HG02642 (cell line): ENCODE data around the gene RGMB.
"Not testable (repeated sequence)": the region's sequence is repeated elsewhere in the genome, so short reads cannot be mapped to it uniquely, and the experiment has no call there.

ENCODE experiments used
- ATAC-seq: cut with Tn5 transposase; IDR thresholded peaks from one replicate; pipeline ENCODE4 v1.9.1; 2021; ENCODE audit warnings: mild to moderate bottlenecking; ENCODE audit not compliant: unreplicated experiment, poor library complexity

RGMB gene

GRCh38 chr5:98773464-98774191 is at the start of gene RGMB:
TSS of gene RGMB (plus strand) at chr5:98773663. CDS start at chr5:98774071, 408 bp downstream.
- ATAC-seq, result peak; percentile 90

- no peak for ATAC-seq
These were observed 47.2 kb upstream of the RGMB start for GRCh38 chr5:98726258-98726657.

GRCh38 chr5:98727686-98728085 is 45.8 kb upstream of the RGMB start:
- ATAC-seq, result no peak

GRCh38 chr5:98734646-98735045 is 38.8 kb upstream of the RGMB start:
- ATAC-seq, result no peak

DNA sequence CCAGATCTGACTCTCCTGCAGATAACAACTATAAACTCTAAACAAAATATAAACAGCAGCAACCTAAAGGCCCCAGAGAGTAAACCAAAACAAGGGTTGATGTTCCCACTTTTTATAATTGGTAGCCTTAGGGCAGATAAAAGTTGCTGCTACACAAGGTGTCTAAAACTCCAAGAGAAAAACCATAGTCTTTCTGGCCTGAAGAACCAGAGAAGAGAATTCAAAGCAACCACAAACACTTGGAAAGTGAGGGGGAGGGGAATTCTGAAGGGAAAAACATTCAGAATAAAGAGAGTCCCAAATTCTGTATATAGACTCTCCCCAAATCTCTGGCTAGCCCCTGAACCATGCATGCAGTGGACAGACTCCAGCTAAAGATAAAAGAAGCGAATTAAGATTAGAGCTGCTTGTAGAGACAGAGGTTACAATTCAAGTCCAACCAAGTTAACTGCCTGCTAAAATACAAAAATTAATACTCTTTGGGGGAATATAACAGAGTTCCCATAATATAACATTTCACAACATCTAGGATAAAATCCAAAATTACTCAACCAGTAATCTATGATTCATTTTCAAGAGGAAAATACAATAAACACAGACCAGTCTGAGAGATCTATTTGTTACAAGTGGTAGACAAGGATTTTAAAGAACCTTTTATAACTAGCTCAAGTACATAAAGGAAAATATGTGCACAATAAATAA is 37.5 kb upstream of the RGMB start:
- ATAC-seq, result no peak

DNA sequence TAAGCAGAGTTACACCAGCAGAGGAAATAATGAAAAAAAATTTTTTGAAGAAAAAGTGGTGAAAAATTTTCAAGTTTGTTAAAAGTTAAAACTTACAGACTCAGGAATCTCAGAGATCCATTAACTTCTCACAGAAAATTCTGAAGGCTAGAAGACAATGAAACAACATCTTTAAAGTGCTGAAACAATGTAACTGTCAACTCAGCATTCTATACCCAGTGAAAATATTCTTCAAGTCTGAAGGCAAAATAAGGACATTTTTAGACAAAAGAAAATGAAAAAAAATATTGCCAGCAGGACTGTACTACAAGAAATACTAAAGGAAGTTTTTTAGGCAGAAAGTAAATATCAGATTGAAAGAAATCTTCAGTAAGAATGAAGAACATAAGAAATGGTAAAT is 36.7 kb upstream of the RGMB start:
- no peak for ATAC-seq

GRCh38 chr5:98737441-98737840 is 36.0 kb upstream of the RGMB start:
- not testable (repeated sequence) for ATAC-seq

DNA sequence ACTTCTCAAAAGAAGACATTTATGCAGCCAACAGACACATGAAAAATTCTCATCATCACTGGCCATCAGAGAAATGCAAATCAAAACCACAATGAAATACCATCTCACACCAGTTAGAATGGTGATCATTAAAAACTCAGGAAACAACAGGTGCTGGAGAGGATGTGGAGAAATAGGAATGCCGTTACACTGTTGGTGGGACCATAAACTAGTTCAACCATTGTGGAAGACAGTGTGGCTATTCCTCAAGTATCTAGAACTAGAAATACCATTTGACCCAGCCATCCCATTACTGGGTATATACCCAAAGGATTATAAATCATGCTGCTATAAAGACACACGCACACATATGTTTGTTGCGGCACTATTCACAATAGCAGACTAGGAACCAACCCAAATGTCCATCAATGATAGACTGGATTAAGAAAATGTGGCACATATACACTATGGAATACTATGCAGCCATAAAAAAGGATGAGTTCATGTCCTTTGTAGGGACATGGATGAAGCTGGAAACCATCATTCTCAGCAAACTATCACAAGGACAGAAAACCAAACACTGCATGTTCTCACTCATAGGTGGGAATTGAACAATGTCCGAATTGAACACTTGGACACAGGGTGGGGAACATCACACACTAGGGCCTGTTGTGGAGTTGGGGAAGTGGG is 34.8 kb upstream of the RGMB start:
- not testable (repeated sequence) for ATAC-seq

GRCh38 chr5:98741926-98742325 is 31.5 kb upstream of the RGMB start:
- no peak for ATAC-seq

DNA sequence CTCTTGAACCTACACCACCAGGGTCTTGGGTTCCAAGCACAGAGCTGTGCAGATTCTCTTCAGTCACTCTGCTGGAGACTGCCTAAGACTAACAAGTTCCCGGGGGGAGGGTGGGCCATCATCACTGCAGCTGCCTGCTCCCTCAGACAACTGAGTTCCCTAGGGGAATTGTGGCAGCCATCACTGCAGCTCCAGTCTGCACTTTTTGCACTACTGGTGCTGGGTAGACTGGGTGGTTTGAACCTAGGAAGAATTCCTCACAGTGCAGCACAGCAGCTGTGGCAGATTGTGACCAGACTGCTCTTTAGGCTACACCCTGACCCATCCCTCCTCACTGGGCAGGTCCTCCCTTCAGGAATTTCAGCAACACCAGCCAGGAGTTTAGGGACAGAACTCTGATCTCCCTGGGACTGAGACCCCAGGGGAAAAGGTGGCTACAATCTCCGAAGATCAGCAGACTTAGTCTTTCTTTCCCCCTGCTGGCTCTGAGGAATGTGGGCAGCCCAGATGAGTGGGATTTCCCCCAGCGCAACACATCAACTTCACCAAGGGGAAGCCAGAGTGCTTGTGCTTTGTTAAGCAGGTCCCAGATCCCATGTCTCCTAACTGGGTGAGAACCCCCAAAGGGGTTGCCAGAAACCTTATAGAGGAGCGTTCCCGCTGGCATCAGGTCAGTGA is 30.9 kb upstream of the RGMB start:
- no peak for ATAC-seq

GRCh38 chr5:98748259-98748658 is 25.2 kb upstream of the RGMB start:
- not testable (repeated sequence) for ATAC-seq

DNA sequence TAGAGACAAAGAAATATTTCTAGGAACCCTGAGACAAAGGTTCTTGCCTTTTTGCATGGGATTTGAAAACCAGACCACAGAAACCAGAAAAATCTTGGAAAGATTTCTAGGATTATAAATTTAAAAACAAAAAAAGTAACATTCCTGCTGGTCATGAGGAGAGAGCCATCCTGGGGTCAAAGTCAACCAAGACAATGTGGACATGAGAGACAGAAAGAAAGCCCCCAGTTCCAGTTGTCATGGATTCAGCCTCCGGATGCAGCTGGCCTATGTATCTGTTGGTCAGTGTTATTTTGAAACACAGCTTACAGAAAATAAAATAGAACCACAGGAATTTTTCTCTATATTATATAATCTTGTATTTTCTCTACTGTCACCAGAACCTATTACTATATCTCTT is 24.4 kb upstream of the RGMB start:
- no peak for ATAC-seq

DNA sequence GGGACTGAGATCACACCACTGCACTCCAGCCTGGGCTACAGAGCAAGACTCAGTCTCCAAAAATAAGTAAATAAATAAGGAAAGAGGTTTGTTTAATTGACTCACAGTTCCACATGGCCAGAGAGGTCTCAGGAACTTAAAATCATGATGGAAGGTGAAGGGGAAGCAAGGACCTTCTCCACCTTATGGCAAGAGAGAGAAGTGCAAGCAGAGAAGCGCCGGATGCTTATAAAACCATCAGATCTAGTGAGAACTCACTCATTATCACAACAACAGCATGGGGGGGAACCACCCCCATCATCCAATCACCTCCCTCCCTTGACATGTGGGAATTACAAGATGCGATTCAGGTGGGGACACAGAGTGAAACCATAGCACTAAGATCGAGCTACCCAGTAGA is 22.8 kb upstream of the RGMB start:
- ATAC-seq, result peak; percentile 84

- not testable (repeated sequence) for ATAC-seq
These were observed 21.1 kb upstream of the RGMB start for GRCh38 chr5:98752331-98752730.

DNA sequence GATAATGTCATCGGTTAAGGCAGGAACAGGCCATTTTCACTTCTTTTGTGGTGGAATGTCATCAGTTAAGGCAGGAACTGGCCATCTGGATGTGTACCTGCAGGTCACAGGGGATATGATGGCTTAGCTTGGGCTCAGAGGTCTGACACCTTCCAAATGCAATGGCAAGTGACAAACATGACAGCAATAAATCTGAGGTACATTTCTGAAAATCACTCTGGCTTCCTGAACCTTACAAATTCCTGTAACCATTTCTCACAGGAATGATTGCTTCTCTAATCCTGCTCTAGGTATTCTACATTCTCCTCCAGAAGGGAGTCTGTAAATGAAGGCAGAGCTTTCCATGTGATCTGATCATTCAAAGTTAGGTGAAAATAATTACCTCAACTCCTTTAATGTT is 20.7 kb upstream of the RGMB start:
- not testable (repeated sequence) for ATAC-seq

- no peak for ATAC-seq
These were observed 20.0 kb upstream of the RGMB start for GRCh38 chr5:98753507-98753906.

DNA sequence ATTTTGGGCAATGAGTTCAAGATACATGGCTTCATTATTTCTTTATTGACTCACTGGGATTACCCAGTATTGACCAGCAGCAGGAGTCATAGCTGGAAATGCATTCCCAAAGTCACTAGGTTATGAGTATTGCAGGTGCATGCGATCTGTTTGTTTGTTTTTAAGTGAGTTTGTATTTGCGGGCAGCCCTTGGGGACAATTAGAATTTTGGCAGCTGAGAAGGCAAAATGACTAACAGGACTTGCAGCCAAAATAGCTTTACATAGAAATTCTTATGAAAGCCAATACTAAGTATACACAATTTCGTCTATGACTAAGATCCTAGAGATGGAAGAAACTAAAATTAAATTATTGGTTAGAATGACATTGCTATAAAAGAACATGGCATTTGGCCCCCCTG is 18.1 kb upstream of the RGMB start:
- ATAC-seq, result no peak

GRCh38 chr5:98757978-98758377 is 15.5 kb upstream of the RGMB start:
- no peak for ATAC-seq

DNA sequence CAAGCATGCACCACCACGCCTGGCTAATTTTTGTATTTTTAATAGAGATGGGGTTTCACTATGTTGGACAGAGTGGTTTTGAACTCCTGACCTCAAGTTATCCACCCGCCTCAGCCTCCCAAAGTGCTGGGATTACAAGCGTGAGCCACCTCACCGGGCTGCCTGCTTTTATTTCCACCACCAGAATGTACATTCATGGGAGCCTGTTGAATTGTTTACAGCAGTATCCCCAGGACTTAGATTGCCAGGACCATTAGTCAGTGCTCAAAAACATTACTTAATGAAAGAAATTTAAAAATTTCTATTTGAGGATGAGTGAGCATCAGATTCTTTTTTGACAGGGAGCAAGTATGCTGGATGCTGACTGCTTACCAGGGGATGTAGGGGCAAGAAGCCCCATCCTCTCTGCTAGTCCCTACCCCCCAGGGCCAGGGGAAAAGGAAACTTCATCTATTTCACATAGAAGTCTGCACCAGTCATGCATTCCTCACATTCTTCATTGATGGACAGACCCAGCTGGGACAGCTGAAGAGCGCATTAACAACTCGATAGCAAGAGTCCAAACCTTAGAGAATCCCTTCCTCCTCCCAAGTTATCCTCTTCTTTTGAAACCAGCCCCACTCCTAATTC is 10.3 kb upstream of the RGMB start:
- ATAC-seq, result no peak

DNA sequence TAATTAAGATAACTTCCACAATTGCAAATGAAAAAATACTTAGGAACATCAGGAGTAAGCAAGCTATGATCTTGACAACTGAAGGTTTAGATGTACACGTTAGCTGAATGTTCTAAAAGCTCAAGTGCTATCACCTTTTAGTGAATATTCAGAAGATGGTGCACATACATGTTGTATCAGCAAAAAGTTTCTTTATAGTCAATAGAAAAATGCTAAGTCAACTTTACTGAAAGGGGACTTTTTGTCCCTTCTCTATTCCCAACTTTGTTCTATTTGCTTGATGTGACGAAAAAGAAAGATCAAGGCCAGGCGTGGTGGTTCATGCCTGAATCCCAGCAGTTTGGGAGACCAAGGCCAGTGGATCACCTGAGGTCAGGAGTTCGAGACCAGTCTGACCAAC is 7.6 kb upstream of the RGMB start:
- no peak for ATAC-seq
